HG02678 (cell line): ENCODE measurements around the gene CNIH3.

Experiments
- ATAC-seq: cut with Tn5 transposase; IDR thresholded peaks from one replicate; pipeline ENCODE4 v1.9.1; 2021; ENCODE audit warnings: mild to moderate bottlenecking, moderate library complexity; ENCODE audit not compliant: unreplicated experiment

The CNIH3 gene

GRCh38 chr1:224613486-224613885, 2.6 kb upstream of the CNIH3 start:
- ATAC-seq: no peak

GRCh38 chr1:224616756-224617409, 766 bp downstream of the CNIH3 start:
- ATAC-seq: no peak

GRCh38 chr1:224617410-224618355, 1.6 kb downstream of the CNIH3 start:
- ATAC-seq: no peak

- no peak for ATAC-seq
Measured at GRCh38 chr1:224619209-224619608, 3.1 kb downstream of the CNIH3 start.

- ATAC-seq: no peak
Measured at GRCh38 chr1:224620105-224620504, 4.0 kb downstream of the CNIH3 start.

- no peak for ATAC-seq
Measured at GRCh38 chr1:224621813-224622682, 5.9 kb downstream of the CNIH3 start.

DNA sequence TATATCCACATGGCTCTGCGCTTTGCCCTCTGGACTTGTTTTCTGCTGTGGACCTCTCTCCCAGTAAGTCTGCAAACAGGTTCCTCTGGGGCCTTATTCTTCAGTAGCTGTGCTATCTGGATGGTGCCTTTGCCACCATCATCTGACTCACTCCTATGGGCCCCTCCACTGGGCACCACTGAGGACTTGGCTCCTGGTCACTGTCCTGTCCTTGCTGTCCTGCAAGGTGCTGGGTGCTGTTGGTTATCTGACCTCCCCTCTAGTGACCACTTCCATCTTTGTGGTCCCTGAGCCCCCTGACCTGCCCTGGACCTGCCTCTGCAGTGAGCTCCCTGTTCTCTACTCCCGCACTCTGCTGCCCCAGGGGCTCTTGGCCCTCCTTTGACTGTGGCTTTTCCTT, 6.7 kb downstream of the CNIH3 start:
- ATAC-seq: no peak

DNA sequence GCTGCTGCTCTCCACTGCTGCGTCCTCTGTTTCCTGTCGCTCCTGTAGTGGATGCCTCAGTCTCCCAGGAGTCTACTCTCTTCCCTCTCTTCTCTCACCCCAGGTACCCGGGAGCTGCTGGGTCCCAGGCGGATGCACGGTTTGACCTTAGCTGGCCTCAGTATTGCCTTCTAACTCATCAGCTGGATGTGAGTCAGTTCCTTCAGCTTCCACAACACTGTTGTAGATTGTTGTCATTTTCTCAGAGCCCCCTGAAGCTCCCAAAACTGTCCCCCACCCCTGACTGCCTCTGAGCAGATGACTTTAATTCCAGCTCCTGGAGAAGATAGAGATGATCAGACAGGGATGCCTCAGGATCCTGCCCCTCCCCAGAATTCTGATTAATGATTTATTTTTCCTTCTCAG, 7.2 kb downstream of the CNIH3 start:
- ATAC-seq: no peak

GRCh38 chr1:224623743-224624333, 7.7 kb downstream of the CNIH3 start:
- ATAC-seq: peak; percentile 87

DNA sequence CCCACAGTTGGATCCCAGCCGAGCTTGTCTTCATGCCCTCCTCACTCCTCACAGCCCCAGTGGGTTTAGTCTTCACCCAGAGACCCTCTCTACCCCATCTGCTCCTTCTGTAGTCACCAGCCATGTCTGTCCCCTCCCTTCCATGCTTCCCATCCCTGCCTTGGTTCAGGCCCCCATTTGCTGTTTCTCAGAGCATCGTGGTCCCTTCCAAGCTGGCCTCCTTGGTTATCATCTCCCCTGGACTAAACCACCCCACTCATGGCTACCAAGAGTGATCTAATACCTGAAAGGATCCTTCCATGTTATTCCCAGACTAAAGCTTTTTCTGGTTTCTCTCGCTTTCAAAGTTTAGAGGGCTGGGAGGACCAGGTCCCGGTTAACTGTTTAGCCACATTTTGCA, 8.3 kb downstream of the CNIH3 start:
- no peak for ATAC-seq

- ATAC-seq: no peak
Measured at GRCh38 chr1:224626042-224626441, 9.9 kb downstream of the CNIH3 start.

DNA sequence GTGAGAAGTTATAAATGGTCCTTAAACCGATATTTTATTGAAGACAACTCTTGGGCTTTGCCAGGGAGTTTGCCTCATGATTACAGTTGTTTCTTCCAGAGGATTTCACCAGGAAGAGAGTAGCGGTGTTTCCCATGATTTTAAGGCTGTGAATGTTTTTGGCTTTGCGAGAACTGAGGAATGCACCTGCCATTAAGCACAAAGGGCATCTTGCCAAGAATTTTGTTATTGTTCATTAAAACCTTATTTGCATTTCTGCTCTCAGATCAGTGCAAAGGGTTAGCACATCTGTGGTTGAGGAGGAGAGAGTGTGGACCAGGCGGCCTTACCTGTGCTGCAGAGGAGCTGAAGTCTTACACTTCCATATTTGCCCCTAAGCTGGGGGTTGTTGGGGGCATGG, 13.8 kb downstream of the CNIH3 start:
- ATAC-seq: no peak

DNA sequence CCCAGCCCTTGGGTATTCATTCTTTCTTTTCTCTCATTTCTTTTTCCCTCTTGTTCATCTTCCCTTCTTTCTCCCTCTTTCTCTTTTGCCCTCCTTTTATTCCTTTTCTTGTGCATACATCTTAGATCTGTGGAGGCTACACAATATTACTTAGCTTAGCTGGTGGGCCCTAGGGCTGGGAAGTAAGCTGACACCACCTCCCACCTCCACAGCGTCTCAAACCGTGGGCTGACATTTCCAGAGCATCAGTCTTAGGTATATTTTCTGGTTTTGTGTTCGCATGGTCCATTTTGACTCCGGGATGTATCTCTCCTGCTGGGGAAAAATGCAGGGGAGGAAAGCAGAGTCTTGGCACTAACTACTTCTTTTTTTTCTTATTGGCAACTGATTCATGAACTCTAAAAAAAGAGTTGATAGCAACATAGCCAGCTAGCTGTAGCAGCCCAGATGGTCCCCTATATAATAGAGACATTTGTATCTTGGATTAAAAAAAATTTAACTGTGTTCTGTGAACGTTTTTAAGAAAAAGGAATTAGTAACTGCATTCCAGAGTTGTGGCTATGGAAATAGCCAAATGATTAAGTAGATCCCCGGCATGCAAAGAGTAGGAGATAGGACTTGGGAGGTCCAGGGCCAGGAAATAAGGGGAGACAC, 15.5 kb downstream of the CNIH3 start:
- ATAC-seq: no peak

DNA sequence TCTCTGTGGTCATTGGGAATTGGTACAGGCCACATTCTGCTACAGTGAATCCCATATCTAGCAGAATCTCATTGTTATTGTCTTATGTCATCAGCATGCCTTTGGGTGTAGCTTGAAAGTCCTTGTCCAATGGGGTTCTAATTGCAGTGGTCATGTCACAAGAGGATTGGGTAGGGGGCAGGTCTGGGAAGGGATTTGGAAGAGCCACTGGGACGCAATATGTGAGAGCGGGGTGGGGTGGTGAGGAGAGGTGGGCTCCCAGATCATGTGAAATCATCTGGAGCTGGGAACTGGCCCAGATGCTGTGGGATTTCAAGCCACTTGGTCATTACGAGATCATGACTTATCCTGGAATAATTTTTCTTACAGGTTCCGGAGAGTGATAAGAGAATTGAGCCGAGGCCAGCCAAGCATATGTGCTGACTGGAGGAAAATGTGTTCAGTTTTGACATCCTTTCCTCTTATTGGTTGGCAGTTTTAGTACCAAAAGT, 16.3 kb downstream of the CNIH3 start:
- ATAC-seq: no peak

- no peak for ATAC-seq
Measured at GRCh38 chr1:224632921-224633321, 16.8 kb downstream of the CNIH3 start.

DNA sequence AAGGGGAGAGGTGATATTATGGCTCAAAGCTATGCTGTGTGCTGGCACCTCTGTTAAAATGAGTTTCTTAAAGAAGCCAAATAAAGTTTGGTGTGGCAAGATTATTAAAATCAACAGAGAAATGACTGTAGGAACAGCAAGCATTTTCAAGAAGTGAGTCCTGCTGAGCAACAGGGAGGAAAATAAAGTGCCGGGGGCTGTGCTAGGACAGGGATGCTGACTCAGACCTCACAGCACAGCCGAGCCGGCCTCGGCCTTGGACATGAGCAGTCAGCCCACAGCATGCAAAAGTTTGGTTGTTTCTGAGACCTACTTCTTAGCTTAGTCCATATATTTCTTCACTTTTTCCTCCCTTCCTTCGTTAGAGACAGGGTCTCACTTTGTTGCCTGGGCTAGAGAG, 19.2 kb downstream of the CNIH3 start:
- no peak for ATAC-seq

DNA sequence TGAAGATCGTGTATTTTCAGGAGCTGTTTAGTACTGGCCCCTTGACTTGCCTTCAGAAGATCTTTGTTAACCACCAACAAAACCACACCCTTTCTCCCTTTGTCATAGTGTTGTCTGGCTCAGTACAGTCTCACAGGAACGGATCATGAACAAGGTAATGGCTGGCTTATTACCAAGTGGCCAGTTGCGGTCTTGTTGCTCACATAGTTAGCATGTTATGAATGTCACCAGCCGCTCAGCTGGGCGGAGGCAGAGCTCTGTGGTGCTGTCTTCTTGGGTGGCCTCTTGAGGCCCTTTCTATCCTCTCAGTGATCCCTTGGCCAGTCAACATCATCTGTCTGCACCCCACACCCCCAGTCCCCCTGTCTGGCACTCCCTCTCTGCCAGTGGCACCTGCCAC, 21.4 kb downstream of the CNIH3 start:
- ATAC-seq: no peak

GRCh38 chr1:224637936-224638335, 21.8 kb downstream of the CNIH3 start:
- ATAC-seq: no peak

DNA sequence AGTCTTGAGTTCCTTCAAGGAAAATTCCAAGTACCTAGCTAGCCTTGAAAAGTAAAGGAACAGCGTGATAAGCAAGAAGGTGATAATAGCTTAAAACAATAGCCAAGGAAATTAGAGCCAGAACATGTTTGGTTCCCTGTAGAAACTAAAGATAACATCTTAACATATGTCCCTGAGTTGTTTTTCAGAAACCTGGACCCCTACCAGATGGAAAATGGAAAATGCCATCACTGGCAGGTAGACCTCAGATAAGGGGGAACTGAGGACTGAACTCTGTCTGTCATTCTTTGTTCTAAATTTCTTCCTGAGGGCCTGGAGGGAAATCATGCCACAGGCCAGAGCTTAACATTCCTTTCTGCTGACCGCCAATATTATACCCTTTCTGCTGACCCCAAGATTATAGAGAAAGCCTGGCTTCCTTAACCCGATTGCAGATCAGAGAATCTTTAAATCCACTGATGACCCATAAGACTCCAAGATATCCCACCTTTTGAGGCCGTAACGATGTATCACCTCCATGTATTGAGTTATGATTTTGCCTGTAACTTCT, 23.4 kb downstream of the CNIH3 start:
- no peak for ATAC-seq

DNA sequence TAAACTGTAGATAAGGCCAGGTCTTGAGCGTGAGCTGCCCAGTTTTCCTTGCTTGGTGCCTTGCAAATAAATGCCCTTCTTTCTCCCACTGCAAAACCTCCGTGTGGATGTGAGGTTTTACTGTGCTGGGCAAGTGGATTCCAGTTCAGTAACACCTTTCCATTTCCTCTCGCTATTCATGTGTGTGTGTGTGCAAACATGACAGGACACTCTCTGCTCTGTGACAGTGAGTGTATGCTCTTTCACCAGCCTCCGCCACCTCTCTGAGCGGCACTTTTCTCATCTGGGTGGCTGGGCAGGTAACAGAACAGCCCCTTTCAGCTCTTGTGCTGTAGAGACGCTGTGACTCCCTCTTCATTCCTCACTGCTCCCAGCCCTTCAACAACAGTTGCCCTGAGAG, 23.9 kb downstream of the CNIH3 start:
- ATAC-seq: no peak
